Skin of body (tissue), 2 donors: ENCODE measurements around the gene RASAL2. TPM values are rescaled to one million over a fixed set of nuclear protein-coding genes. Genes with fewer than 3 reads are reported as not detected.
"Not testable (repeated sequence)": the region's sequence is repeated elsewhere in the genome, so short reads cannot be mapped to it uniquely, and the experiment has no call there.

Experiments used
- DNase-seq: peaks from one replicate; lab custom pipeline; 2025; lab: John Stamatoyannopoulos, UW
- total RNA-seq: library from RNA; depleted of rRNA; stranded (reverse); fragments of >200 nt; gene quantifications from one replicate; pipeline ENCODE4 v1.2.3, GENCODE V29; 2014

The RASAL2 gene
- total RNA-seq, 1 donor from 2014 or later: 15.9 TPM

DNA sequence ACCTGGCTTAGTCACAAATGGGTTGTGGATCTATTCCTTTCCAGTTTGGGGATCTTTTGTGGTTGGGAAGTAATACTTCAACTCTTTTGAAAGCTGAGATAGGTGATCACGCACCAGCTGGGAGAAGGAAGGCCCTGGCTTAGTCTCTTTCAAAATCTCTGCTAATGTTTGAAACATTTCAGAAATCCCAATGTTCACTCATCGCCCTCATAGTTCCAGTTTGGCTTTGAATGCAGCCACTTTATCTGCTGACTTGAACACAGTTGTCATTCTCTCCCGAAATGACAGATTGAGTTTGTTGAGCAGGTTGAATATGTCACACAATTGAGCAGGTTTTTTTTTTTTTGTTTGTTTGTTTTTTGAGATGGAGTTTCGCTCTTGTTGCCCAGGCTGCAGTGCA lies 24.6 kb downstream of the RASAL2 start:
- DNase-seq: no peak

DNA sequence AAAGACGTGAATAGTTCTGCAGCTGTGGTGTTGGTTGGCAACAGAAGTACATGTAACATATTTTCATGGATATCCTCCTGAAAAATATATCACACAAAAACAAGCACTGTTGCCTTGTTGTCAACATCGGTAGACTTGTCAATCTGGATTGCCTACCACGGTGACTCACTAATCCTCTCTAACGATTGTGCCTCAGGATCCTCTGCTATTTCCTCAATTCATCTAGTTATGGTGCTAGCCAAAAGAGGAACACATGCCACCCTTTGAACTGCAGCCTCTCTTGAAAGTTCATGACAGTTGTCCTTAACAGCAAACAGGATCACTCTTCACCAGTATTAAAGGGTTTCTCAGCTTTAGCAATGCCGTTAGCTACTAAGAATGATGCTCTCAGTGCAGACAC lies 25.7 kb downstream of the RASAL2 start:
- no peak for DNase-seq

DNA sequence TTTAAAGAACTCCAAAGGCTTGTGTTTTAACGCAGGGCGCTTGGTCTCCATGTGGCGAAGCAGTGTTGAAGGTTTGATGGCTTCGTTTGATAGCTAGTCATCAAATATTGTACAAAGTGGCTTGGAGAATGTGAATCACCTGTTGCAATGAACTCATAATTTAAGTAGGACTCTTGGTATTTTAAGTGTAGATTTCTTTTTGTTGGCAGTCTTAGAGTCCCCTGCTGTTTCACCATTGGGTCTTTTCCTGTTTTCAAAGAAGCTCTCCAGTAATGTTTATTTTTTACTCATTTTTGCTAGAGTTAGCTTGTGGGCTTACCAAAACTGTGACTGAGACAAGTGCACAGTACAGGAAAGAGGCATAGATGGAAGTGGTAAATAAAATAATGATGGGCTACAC lies 26.2 kb downstream of the RASAL2 start:
- DNase-seq: no peak

DNA sequence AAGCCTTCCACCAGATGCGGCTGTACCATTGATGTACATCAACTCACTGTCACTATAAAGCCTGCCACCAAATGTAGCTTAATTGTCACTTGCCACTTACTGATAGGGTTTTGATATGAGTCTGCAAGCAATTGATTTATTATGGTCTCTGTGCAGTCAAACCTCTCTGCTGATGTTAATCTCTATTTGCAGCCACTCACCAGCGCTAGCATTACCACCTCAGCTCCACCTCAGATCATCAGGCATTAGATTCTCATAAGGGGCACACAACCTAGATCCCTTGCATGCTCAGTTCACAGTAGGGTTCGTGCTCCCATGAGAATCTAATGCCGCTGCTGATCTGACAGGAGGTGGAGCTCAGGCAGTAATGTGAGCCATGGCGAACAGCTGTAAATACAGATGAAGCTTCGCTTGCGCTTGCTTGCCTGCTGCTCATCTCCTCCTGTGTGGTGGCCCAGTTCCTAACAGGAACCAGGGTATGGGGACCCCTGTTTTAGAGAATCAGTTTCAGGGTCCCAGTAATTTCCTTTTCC lies 26.7 kb downstream of the RASAL2 start:
- not testable (repeated sequence) for DNase-seq

DNA sequence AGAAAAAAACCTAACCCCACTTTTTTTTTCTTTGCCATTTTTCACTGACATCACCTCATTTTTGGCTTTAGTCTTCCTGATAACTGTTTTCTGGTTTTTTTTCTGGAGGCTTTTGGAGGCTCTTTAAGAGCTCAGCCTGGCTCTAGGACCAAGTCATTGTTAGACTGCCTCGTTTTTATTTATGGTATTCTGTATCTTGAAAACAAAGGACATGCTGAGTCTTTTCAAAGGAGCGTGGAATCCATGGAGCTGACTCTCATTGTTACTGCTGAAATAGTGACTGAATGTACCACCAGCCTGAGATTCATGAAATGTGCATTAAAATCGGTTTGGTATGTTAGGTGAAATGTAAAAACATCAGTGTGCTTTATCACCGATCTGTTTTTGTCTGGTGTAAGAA lies 28.0 kb downstream of the RASAL2 start:
- DNase-seq: no peak

DNA sequence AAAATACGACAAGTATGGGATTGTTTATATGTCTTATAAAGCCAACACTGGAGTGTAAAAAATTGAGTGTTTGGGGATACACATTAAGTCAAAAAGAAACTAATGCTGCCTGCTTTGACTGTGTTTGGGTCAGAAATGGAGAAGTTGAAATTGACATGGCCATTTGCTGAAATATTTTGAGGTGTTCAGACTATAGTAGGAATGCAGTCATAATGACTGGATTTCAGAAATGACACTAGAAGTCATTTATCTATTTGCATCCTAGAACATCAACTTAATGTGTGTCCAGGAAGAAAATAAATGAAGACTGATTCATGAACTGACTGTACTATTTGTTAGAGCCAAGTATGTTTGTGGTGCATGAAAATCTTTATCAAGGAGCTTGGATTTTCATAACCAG lies 28.4 kb downstream of the RASAL2 start:
- DNase-seq: no peak

DNA sequence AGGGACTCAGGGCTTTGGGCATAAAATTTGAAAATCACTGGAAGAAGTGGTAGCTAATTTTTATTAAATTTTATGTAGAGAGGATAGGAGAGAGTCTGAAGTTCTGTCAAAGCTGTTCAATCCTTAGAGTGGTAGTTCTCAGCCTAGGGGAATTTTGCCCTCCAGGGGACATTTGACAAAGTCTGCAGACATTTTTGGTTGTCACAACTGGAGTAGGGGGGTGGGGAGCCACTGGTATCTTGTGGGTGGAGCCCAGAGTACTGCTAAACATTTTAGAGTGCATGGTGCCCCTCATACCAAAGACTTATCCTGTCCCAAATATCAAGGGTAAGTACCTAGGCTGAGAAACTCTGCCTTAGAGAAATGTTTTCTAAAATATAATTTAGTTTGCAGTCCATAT lies 30.2 kb downstream of the RASAL2 start:
- no peak for DNase-seq

DNA sequence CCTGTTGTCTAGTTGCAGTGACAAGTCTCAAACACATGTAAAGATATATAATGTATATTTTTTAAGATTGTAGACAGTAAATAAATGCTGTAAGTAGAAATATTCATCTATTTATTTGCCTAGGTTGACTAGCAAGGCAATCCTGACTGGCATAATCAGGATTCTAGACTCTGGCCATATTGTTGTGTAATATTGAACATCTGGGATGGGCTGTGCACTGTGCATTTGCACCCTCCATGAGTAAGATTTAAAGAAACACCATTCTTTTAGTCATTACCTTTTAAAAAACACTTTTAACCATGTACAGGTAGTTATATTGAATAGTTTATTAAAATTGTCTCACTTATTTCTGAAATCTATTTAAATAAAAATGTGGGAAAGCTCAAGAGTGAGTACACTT lies 32.4 kb downstream of the RASAL2 start:
- DNase-seq: no peak

DNA sequence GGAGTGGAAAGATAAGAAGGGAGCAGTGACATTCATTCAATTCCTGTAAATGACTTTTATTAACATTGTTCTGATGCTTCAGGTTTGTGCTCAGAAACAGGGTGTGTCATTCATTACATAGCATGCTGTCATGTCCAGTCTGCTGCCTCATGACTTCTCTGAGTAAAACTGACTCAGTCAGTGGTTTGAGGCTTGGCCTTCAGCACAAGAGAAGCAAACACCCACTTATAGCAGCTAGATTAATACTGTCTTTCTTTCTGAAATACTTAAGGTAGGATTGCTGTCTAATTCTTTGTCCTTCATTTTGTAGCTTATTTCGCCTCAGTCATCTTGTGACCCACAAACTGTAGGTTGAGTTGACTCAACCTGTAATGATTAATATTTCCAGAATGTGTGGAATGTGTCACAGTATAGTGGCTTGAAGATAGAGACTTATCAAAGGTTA lies 32.9 kb downstream of the RASAL2 start:
- DNase-seq: no peak

DNA sequence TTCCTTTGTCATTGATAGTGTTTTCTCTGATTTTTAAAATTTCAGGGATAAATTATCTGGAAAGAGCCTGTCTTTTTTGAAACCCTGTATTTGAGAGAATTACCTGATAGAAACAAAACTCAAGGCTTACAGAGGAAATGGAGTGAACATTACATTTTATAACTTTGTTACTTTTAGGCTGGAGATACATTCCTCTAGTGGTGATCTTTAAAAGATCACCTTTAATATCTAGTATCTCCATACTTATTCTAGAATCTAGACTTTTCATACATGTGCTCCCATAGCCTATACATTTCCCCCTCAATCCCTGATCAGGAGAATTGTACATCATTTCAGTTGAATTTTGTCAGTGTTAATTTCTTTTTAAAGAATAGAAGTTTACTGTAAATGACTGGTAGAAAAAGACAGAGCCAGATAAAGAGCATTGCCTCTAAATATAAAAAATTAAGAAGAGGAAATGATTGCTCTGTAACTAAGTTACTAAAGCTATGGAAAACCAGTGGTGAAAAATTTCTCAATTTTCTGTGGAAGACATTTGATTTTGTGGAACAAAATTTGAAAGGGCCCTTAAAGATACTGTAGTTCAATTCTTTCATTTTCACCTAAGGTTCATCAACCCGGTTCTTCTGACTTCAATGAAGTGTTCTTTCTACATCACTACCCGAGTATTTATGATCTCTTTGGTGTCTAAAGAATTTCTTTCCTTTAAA lies 33.7 kb downstream of the RASAL2 start:
- no peak for DNase-seq

DNA sequence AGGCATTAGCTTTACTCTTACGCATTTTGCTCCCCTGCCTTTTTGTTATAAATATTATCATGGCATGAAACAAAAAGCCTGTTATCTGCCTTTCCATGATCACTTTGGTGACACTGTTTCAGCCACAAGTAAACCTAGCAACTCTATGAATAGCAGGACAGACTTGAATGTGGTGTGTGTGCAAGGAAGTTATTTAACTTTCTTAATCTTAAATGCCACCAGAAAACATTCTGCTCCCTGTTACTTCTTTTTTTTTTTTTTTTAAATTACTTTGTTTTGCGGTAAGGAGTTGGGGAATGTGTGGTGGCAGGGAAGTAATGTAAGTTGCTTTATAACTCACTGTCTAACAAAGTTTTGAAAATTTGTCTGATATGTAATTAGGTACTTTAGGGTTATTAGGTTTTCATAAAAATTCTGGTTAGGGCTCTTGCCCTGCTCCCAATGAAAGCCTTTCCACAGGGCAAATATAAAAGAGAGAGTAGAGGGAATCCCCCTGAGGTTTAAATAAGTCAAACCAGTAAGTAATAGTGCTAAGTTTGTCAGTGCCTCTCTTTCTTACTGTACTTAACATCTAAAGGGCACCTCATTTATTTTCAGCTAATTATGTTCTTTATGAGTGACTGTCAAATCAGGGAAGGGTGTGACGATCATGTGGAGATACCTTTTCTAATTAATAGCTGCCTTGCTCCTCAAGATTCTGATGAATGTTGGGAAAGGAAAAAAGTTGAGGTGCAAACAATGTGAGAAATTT lies 39.5 kb downstream of the RASAL2 start:
- DNase-seq: no peak

DNA sequence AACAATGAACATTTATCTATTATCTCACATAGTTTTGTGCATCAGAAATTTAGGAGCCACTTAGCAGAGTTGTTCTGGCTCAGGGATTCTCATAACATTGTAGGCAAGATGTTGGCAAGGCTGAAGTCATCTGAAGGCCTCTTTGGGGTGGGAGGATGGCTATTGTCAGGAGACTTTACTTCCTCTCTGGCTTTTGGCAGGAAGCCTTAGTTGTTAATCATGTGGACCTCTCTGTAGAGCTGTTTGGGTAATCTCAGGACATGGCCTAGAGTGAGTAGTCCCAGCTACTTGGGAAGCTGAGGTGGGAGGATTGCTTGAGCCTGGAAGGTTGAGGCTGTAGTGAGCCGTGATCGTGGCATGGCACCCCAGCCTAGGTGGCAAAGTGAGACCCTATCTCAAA lies 40.2 kb downstream of the RASAL2 start:
- no peak for DNase-seq

DNA sequence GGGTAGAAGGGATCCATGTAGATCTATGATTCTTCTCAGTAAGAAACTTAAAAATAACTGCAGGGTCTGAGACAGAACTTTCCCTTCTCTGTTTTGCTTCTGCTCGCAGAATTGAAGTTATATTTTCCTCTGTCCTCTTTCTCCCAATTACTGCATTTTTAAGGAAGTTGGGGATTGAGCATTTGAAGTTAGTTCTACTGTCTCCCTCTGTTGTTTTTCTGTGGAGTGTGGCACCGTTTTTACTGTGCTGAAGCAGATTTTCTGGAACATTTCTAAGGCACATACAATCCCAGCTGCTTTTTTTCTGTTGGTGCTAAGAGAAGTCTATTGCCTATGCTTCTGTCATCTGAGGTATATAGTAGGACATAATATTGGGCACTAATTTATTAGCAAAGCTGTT lies 43.3 kb downstream of the RASAL2 start:
- DNase-seq: no peak

DNA sequence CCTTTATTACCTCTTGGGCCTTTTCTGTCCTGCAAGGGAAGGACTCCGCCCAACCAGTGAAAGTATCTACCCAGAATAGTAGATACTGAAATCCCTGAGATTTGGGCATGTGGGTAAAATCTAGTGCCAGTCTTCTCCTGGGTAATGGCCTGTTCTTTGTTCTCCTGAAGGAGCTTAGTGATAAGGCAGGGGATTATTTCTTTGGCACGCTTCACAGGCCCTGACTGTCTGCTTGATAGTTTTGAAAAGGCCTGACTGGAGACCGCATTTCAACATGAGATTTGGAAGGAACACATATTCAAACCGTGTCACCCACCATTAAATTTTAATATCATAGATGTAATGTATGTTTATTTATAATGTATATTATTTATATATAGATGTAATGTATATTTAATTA lies 48.9 kb downstream of the RASAL2 start:
- no peak for DNase-seq

DNA sequence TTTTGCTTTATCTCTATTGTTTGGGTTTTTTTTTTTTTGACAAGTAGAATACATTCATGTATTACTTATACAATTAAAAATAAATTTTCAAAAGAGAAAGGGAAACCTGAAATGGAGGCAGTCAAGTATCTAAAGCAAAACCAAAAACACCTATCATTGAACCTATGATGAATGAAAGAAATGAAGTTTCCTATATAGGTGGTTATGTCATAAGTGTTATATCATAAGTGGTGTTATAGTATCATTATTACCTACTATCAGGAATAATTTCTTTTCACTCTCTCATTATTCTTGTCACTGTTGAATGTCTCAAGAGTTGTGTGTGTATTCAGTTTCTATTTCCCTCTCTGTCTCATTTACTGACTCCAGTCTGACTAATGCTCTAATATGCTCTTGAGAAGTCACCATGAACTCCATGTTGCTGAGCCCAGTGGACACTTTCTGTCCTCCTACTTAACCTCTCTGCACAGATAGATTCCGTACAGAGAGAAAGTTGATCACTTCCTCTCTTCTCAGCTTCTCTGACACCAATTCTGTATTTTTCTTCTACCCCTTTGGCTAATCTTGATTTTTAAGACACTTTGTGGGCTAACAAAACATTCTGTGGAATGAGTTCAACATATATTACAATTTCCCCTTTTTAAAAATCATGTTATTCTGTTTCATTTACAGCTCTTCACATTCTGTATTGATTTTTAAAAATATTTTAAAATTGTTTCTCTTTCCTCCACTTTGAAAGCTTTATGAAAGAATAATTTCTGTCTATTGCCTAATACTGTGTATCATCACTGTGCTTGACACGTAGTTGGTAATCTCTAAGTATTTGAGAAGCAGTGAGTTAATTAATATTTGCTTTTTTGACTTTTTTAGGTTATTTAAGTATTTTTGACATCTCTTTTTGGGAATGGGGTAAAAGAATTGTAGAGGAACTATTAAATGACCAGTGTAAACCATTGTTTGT lies 50.1 kb downstream of the RASAL2 start:
- no peak for DNase-seq

DNA sequence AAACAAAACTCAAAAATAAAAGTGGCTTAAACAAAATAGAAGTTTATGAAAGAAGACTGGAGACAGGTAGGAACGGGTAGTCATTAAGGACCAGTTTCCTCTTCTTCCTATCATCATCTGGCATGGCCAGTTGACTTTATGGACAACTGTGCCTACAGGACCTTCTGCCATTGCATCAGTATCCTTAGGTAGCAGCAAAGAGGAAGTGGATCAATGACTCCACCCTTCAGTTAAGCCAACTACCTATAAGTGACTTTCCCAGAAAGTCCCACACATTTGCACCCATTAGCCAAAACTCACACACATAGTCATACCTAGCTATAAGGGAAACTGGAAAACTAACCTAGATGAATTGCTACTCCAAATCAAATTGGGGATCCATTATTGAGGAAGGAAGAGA lies 51.7 kb downstream of the RASAL2 start:
- no peak for DNase-seq

DNA sequence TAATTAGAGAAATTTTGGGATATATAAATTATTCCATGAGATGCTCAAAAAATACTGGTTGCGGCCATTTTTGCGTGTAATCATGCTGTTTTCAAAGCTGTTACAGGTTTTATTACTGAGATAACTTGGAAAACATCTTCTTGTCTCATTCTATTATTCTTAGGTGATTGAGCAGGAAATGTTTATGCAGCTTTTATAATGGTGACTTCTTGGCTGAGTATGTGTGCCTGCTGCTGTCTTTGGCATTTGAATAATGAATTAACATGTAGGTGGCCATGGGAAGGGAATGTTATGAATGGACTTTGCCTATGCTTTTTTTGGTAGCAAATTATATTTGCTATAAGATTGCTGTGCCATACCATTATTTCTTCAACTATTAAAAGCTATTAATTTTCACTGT lies 52.5 kb downstream of the RASAL2 start:
- no peak for DNase-seq

DNA sequence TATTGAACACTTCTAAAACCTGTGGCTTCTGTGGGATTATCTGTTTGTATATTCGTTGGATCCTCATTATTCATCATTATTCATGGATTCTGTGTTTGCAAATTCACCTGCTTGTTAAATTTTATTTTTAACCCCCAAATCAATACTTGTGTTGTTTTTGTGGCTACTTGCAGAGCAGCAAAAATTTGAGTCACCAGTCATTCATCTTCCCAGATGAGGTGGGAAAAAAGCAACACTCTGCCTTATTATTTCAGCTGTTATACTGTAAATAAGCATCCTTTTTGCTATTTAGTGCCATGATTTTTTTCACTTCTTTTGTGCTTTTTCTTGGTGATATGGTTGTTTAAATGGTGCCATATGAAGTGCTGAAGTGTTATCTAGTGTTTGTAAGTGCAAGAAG lies 56.7 kb downstream of the RASAL2 start:
- no peak for DNase-seq

DNA sequence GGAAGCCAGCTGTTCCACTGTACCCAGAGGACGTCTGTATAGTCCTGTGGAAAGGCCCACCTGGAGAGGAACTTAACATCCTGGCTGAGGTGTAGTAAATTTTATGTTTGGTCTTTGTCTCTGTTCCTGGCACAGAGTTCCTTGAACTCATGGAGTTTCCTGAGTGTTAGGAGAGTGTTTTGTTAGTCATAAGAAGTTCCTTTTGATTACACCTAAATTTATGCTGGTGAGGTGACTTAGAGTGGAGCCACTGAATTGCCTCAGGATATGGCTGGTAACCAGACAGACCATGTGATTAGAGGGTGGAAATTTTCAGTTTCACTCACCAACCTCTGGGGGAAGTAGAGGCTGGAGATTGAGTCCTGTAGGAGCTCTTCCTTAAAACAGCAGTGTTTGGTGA lies 57.9 kb downstream of the RASAL2 start:
- no peak for DNase-seq

DNA sequence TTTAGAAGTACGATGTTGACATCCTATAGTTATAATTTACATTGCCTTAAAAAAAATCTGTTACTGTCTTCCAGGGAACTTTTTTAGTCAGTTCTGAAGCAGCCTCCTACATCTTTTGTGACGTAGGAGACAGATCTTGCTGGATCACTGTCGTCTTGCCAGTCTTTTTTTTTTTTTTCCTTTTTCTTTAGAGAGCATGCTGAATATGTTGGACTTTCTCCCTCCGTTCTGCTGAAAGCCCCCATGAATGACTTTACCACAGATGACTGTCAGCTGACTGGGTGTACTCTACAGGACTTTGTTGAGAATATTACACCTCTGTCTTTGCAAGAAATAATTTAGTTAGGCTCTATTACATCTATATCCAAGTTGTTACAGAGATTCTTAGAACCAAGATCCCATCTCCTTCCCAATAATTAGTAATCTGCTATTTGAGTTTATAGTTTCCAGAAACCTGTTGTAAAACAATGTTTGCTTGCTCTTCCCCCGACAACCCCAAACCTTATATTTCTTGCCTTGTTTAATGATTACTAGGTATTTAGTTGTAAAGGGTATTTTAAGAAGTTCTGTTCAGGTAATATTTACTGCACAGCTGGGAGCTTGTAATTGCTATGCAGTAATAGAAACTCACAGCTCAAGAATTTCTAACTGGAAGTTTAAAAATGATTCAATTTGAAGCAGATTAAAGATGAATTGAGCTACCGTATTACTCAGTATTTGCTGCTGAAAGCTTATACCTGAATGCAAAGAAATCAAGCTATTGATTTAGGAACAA lies 61.8 kb downstream of the RASAL2 start:
- DNase-seq: no peak
